GM12892 (cell line): Measurements from ENCODE around the gene LEFTY2.

ENCODE experiments used
- POLR2A ChIP-seq: IDR thresholded peaks from 2 replicates; pipeline ENCODE4 v1.6.1; 2011; ENCODE audit warnings: low read depth, low read length, control low read depth
- POLR2AphosphoS5 ChIP-seq: IDR thresholded peaks from 2 replicates; pipeline ENCODE4 v1.6.1; 2011; ENCODE audit warnings: low read depth, low read length, control low read depth
- TAF1 ChIP-seq: IDR thresholded peaks from 2 replicates; pipeline ENCODE4 v1.6.1; 2011; ENCODE audit warnings: low read depth, mild to moderate bottlenecking, control low read depth, low read length, borderline replicate concordance

DNA sequence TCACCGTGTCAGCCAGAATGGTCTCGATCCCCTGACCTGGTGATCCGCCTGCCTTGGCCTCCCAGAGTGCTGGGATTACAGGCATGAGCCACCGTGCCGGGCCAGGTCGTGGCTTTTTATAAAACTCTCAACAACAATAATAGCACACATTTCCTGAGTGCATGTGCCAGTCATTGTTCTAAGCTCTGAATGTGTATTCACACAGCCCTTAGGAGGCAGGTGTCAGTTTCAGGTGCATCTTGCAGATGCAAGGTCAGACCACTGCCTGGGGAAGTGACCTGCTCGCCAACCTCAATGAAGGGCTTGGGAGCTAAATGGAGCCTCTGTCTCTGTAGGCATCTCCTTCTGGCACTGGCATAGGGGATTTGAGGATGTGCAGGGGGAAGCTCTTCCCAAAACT is 1.6 kb upstream of the LEFTY2 start:
- TF ChIP-seq POLR2A (no peak), TAF1 (no peak), POLR2AphosphoS5 (no peak)
